Activated naive CD4-positive, alpha-beta T cell treated with anti-CD3 and anti-CD28 coated beads, Interleukin-2, amount 50 U/mL, for 72 hours (primary cell): ENCODE data around the gene TRANK1. TPM values are rescaled to one million over a fixed set of nuclear protein-coding genes. Genes with fewer than 3 reads are reported as not detected.

Source experiments
- ATAC-seq, 2 donors: fragments of 150-1000 bp; cut with Tn5 transposase; 2 replicates each; pipeline ENCODE4 v1.10.0; 2021; ENCODE audit warnings: mild to moderate bottlenecking in 2 of 2, moderate library complexity in 2 of 2
- DNase-seq, 2 donors: peaks; one replicate each; pipeline ENCODE4 v3.0.0; 2021 to 2022; ENCODE audit warnings: low spot score in 2 of 2
- H3K27ac Mint-ChIP-seq, 2 donors: one replicate each; pipeline ENCODE4 v1.8.0; 2022; ENCODE audit warnings: mild to moderate bottlenecking in 2 of 2, mixed read lengths in 2 of 2
- H3K36me3 Mint-ChIP-seq, 2 donors: one replicate each; pipeline ENCODE4 v1.8.0; 2022; ENCODE audit warnings: mixed read lengths in 2 of 2
- H3K9me3 Mint-ChIP-seq, 2 donors: one replicate each; pipeline ENCODE4 v1.8.0; 2022; ENCODE audit warnings: mixed read lengths in 2 of 2
- total RNA-seq, 2 donors: library from RNA; stranded (reverse); gene quantifications; one replicate each; pipeline ENCODE4 v1.2.3, GENCODE V29; 2022

The TRANK1 gene
- total RNA-seq: 10 to 100 TPM; 16.8 to 21.5 TPM

DNA sequence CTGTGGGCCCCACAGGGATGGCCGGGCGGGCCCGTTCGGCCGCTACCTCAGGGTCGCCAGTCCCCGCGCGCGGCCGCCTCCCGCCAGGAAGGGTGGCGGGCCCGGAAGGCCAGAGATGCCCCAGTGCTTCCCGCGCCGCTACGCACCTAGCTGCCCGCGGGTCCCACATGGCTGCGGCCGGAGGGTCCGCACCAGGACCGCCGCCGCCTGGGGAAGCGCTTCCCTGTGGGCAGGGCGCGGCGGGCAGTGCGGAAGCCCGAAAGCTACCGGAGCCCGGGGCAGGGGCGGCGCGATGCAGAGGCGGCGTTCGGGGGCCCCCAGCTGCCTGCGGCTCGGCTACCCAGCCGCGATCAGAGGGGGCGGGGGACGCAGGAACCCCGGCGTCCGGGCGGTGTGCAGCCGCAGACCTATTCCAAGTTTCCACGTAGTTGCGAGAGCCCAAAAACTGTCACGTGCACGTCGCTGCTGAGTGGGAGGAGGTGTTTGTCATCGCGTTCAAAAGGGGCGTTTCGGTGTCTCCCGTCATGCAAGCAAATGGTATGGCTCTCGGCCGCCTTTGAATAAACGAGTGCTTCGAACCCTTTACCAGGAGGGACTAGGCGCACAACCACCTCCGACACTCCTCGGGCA is at the start of gene TRANK1:
TSS of gene TRANK1 (minus strand) at position 414 of the 630 bp plus-strand sequence. CDS start at position 169, 245 bp downstream.
- peak within 1 kb of the TSS; percentile 14 to 66 for H3K27ac Mint-ChIP-seq
- H3K36me3 Mint-ChIP-seq: peaks cover 27 to 37% of the 10 kb centered on the region in 2 donors
- DNase-seq: peak; percentile 49 to 79
- ATAC-seq: peak; percentile 80 to 86
- peaks cover 14 to 29% of the 10 kb centered on the region in 2 donors for H3K9me3 Mint-ChIP-seq

GRCh38 chr3:36993326-36994283 is 48.8 kb upstream of the TRANK1 start, which contains the start of gene MLH1:
TSS of gene MLH1 (plus strand) at chr3:36993518. CDS start at chr3:36993548, 30 bp downstream.
- Mint-ChIP-seq H3K36me3 (peaks cover 23 to 27% of the 10 kb centered on the region in 2 donors), H3K27ac (no peak within 1 kb of the TSS), H3K9me3 (peaks cover 0 to 4% of the 10 kb centered on the region in 2 donors)
- DNase-seq (peak; percentile 97 to 99), ATAC-seq (peak; percentile 91 to 92)

- Mint-ChIP-seq H3K9me3 (peaks cover 0 to 4% of the 10 kb centered on the region in 2 donors), H3K27ac (no peak within 1 kb of the TSS), H3K36me3 (peaks cover 23 to 28% of the 10 kb centered on the region in 2 donors)
- DNase-seq (no peak), ATAC-seq (peak; percentile 87 to 89)
Observed at GRCh38 chr3:36992806-36993325, 48.0 kb upstream of the TRANK1 start, which contains the start of gene EPM2AIP1. TSS of gene EPM2AIP1 (minus strand) at chr3:36993131. CDS start at chr3:36993077, 54 bp downstream.

DNA sequence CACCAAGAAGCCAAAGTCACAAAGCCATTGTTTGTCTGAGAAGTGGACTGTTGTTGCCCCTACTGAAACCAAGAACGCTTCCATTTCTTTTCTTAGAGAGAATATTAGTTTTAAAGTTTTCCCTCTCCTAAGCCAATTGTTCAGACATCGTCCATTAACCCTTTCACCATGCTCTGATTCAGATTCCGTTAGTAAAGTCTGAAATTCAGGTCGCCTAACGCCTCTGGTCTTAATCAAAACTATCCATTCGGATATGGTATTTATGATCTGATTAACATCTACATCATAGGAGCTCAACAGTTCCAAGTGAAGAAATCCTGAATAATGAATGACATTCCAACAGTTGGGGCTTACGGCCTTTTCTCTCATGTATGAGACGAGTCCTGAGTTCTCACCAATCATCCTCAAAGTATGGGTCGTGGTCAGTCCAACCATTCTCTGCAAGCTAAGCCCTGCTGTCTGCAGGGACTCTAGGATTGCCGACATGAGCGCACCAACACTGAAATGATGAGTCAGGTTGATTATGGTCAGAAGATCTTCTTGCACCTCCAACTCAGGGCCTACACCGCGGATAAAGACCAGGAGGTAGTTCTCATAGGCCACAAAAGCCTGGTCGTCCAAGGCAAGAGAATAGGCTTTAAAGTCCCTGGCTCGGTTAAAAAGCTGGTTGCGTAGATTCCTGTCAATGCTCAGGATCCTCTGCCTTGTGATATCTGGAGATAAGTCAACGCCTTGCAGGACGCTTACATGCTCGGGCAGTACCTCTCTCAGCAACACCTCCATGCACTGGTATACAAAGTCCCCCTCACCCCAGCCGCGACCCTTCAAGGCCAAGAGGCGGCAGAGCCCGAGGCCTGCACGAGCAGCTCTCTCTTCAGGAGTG is 47.3 kb upstream of the TRANK1 start:
- no peak for ATAC-seq
- Mint-ChIP-seq H3K36me3 (peaks cover 23 to 26% of the 10 kb centered on the region in 2 donors), H3K9me3 (peaks cover 0 to 4% of the 10 kb centered on the region in 2 donors), H3K27ac (no peak overlapping the region)
- DNase-seq: no peak

DNA sequence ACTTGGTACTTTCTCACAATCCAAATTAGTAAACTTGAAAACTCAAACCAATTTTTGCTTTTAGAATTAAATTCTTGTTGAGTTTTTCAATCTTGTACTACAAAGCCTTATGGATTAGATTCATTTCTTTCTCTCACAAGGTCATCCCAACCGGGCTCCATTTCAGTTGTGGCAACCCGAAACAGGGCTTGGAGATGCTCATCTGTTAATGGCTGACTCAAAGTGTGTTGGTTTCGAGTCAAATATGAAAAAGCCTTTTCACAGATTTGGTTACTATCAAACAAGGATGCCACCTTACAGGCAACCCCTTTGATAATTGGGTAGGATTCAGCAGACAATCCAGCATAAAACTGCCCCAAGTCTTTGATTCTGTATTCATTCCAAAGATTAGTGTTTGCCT is 46.3 kb upstream of the TRANK1 start:
- Mint-ChIP-seq H3K27ac (no peak overlapping the region), H3K9me3 (peaks cover 0 to 4% of the 10 kb centered on the region in 2 donors), H3K36me3 (peaks cover 17 to 22% of the 10 kb centered on the region in 2 donors)
- ATAC-seq (no peak), DNase-seq (peak in 1 of 2 donors; percentile 54)

GRCh38 chr3:36989568-36989967 is 44.7 kb upstream of the TRANK1 start:
- H3K9me3 Mint-ChIP-seq: peaks cover 0 to 4% of the 10 kb centered on the region in 2 donors
- no peak for DNase-seq
- H3K27ac Mint-ChIP-seq: peak overlapping the region in 1 of 2 donors; percentile 5
- no peak for ATAC-seq
- H3K36me3 Mint-ChIP-seq: peaks cover 29 to 37% of the 10 kb centered on the region in 2 donors

- H3K9me3 Mint-ChIP-seq: peaks cover 0 to 4% of the 10 kb centered on the region in 2 donors
- H3K27ac Mint-ChIP-seq: peak overlapping the region in 1 of 2 donors; percentile 5
- no peak for ATAC-seq
- H3K36me3 Mint-ChIP-seq: peaks cover 35 to 42% of the 10 kb centered on the region in 2 donors
- DNase-seq: no peak
Observed at GRCh38 chr3:36989005-36989404, 44.2 kb upstream of the TRANK1 start.

GRCh38 chr3:36988356-36988755 is 43.5 kb upstream of the TRANK1 start:
- no peak for DNase-seq
- H3K36me3 Mint-ChIP-seq: peaks cover 40 to 49% of the 10 kb centered on the region in 2 donors
- H3K9me3 Mint-ChIP-seq: peaks cover 0 to 4% of the 10 kb centered on the region in 2 donors
- no peak for ATAC-seq
- peak overlapping the region in 1 of 2 donors; percentile 5 for H3K27ac Mint-ChIP-seq

GRCh38 chr3:36981006-36981405 is 36.2 kb upstream of the TRANK1 start:
- DNase-seq (no peak), ATAC-seq (no peak)
- H3K9me3 Mint-ChIP-seq: peaks cover 17 to 34% of the 10 kb centered on the region in 2 donors
- no peak overlapping the region for H3K27ac Mint-ChIP-seq
- H3K36me3 Mint-ChIP-seq: peaks cover 42 to 64% of the 10 kb centered on the region in 2 donors

DNA sequence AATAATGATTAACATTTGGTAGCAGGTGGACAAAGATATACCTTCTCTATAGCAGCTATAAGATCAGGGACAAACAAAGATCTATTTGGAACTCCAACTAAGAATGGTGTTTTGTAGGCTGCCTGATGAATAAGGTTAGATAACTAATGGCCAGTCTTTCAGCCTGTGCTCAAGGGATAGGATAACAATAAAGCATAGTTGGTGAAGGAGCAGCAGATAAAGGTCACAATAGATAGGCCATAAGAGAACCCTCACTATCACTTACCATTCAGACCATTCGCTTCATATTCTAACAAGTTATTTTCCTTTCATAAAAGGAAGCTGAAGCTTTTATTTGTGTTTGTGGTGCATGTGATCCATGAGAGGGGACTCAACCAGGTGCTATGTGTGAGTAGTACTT is 28.3 kb upstream of the TRANK1 start:
- ATAC-seq (no peak), DNase-seq (no peak)
- H3K27ac Mint-ChIP-seq: no peak overlapping the region
- peaks cover 0 to 7% of the 10 kb centered on the region in 2 donors for H3K9me3 Mint-ChIP-seq
- no peaks in the 10 kb centered on the region for H3K36me3 Mint-ChIP-seq

DNA sequence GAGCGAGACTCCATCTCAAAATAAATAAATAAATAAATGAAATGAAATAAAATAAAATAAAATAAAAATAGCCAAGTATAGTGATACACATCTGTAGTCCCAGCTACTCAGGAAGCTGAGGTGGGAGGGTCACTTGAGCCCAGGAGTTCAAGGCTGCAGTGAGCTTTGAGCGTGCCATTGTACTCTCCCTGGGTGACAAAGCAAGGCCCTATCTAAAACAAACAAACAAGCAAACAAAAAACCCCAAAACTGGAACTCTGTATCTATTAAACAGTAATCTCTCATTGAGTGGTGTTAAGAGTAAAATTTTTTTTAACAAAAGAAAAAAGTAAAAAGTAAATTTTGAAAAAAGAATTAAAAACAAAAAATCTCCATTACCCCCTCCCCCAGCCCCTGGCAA is 27.3 kb upstream of the TRANK1 start:
- H3K9me3 Mint-ChIP-seq: no peaks in the 10 kb centered on the region
- H3K27ac Mint-ChIP-seq: no peak overlapping the region
- ATAC-seq (no peak), DNase-seq (no peak)
- no peaks in the 10 kb centered on the region for H3K36me3 Mint-ChIP-seq

- no peaks in the 10 kb centered on the region for H3K9me3 Mint-ChIP-seq
Observed at GRCh38 chr3:36969540-36970432, 24.9 kb upstream of the TRANK1 start.

GRCh38 chr3:36969085-36969484 is 24.2 kb upstream of the TRANK1 start:
- DNase-seq (no peak), ATAC-seq (no peak)
- Mint-ChIP-seq H3K36me3 (no peaks in the 10 kb centered on the region), H3K9me3 (no peaks in the 10 kb centered on the region), H3K27ac (peak overlapping the region; percentile 85 to 92)

More at GRCh38 chr3:36969540-36970432, 24.9 kb upstream of the TRANK1 start:
- ATAC-seq (peak; percentile 99 to 100), DNase-seq (peak in 1 of 2 donors; percentile 26)
- peak overlapping the region; percentile 85 to 92 for H3K27ac Mint-ChIP-seq
- H3K36me3 Mint-ChIP-seq: no peaks in the 10 kb centered on the region

DNA sequence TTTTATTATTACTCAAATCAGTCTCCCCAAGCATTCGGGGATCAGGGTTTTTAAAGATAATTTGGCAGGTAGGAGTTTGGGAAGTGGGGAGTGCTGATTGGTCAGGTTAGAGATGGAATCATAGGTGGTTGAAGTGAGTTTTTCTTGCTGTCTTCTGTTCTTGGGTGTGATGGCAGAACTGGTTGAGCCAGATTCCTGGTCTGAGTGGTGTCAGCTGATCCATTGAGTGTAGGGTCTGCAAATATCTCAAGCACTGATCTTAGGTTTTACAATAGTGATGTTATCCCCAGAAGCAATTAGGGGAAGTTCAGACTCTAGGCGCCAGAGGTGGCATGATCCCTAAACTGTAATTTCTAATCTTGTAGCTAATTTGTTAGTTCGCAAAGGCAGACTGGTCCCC is 20.6 kb upstream of the TRANK1 start:
- no peaks in the 10 kb centered on the region for H3K36me3 Mint-ChIP-seq
- DNase-seq (no peak), ATAC-seq (no peak)
- no peaks in the 10 kb centered on the region for H3K9me3 Mint-ChIP-seq
- no peak overlapping the region for H3K27ac Mint-ChIP-seq

GRCh38 chr3:36964817-36965216 is 20.0 kb upstream of the TRANK1 start:
- ATAC-seq (no peak), DNase-seq (no peak)
- Mint-ChIP-seq H3K36me3 (no peaks in the 10 kb centered on the region), H3K27ac (no peak overlapping the region), H3K9me3 (no peaks in the 10 kb centered on the region)
